Brain microvascular endothelial cell (primary cell): ENCODE measurements around the gene RDH5.

Experiments
- DNase-seq: peaks from one replicate; pipeline ENCODE4 v3.0.0-alpha.2; 2020
- H3K27ac ChIP-seq: fragments of 250-450 bp; sonication (Bioruptor Pico); 2 replicates; pipeline ENCODE4 v1.5.1; 2020; ENCODE audit warnings: mild to moderate bottlenecking, moderate library complexity
- H3K27me3 ChIP-seq: fragments of 250-450 bp; sonication (Bioruptor Pico); replicated peaks from 2 replicates; pipeline ENCODE4 v1.5.1; 2020; ENCODE audit warnings: mild to moderate bottlenecking
- H3K36me3 ChIP-seq: fragments of 250-450 bp; sonication (Bioruptor Pico); replicated peaks from 2 replicates; pipeline ENCODE4 v1.5.1; 2020; ENCODE audit warnings: mild to moderate bottlenecking
- H3K4me3 ChIP-seq: 2 replicates; pipeline ENCODE4 v1.5.1; 2011; ENCODE audit warnings: low read depth, mild to moderate bottlenecking, control low read depth, low read length, moderate library complexity
- in situ Hi-C: cut with HindIII; loops from 2 replicates; pipeline ENCODE4 v1.10.0; 2017; ENCODE audit warnings: low sequenced_read_pairs, low pct_ligation_motif_present
- TF ChIP-seq, protein P1 (sequence below): IDR thresholded peaks from 2 replicates; pipeline ENCODE4 v1.5.1; 2011; ENCODE audit warnings: low read depth, mild to moderate bottlenecking, moderate library complexity, low read length, control low read depth, inconsistent platforms; ENCODE audit errors: missing control alignments

Gene RDH5

DNA sequence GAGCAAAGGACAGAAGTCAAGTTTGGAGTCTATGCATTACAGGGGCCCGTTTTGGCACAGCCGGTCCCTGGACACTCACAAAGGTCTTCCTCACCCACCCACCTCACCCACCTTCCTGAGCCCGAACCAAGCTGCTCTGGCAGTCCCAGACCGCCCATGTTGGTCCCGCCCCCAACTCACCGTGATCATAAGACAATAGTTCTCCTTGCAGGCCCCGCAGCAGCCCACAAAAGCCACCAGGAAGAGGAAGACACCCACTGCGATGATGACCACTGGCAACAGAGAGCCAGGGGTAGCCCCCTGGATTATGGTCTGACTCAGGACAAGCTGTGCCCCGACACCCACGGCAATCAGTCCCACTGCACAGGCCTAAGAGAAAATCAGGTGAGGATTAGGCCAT, 6.8 kb downstream of the RDH5 start:
- H3K27ac ChIP-seq, result peak overlapping the region; percentile 99
- H3K4me3 ChIP-seq, result peak overlapping the region; percentile 94
- TF ChIP-seq, protein P1, sequence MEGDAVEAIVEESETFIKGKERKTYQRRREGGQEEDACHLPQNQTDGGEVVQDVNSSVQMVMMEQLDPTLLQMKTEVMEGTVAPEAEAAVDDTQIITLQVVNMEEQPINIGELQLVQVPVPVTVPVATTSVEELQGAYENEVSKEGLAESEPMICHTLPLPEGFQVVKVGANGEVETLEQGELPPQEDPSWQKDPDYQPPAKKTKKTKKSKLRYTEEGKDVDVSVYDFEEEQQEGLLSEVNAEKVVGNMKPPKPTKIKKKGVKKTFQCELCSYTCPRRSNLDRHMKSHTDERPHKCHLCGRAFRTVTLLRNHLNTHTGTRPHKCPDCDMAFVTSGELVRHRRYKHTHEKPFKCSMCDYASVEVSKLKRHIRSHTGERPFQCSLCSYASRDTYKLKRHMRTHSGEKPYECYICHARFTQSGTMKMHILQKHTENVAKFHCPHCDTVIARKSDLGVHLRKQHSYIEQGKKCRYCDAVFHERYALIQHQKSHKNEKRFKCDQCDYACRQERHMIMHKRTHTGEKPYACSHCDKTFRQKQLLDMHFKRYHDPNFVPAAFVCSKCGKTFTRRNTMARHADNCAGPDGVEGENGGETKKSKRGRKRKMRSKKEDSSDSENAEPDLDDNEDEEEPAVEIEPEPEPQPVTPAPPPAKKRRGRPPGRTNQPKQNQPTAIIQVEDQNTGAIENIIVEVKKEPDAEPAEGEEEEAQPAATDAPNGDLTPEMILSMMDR, result no peak
- peaks cover 46% of the 10 kb centered on the region for H3K36me3 ChIP-seq
- no peak for DNase-seq
- in situ Hi-C loops, result no loop called here
- H3K27me3 ChIP-seq, result no peaks in the 10 kb centered on the region

DNA sequence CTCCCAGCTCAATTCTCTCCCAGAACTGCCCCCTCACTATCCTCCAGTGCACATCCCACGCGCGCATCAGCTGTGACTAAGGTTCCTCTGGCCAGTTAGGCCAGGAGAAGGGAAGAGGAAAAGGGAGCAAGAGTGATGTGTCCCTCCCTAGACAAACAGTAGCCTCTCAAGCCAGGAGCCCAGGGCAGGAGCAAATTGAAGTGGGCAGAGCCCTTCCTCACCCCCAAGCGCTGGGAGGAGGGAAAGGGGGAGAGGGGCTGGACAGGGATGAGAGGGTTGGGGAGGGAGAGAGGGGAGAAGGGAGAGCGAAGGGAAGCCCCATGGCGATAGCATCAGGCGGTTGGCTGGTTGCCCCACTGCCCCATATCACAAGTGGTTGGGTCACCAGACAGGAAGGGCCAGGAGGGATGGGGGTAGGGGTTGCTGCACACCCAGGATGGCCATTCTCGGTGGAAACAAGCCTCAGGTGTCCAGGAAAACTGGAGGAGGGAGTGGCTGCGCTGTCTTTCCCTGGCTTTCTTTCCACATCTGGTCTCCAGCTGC, 7.5 kb downstream of the RDH5 start:
- no peaks in the 10 kb centered on the region for H3K27me3 ChIP-seq
- in situ Hi-C loops, result no loop called here
- no peak for DNase-seq
- peak overlapping the region; percentile 99 for H3K27ac ChIP-seq
- peaks cover 44% of the 10 kb centered on the region for H3K36me3 ChIP-seq
- peak overlapping the region; percentile 94 for H3K4me3 ChIP-seq
- TF ChIP-seq, protein P1, result no peak

DNA sequence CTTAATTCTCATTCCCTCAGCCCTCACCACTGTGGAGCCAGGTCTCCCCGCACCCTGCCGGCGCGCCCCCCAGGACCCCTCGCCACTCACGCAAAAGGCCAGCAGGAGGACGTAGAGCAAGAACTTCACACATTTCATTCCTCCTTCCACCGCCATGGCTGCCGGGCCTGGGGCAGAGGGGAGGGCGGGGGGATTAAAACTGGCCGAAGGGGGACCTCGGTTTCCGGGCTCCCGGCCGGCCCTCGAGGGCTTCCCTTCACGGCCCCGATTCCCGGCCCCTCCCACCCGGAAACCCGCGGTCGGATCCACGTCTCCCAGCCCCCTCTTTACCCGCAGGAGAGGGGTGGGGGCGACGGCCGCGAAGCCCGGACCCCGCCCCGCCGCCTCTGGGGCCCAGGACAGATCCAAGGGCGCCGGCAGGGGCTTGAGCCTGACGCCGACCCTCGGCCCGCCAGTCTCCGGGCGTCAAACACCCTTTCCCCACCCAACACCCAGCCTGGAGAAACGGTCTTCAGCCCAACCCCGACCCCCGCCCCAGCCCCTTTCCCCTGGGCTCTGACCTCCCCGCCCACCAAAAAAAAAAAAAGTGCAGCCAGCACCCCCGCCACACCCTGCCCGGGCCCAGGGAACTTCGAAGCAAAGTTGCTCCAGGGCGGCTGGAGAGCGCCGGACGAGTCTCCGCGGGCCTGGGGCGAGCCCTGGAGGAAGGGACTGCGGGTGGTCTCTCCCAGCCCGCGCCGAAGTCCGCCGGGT, 8.2 kb downstream of the RDH5 start:
- in situ Hi-C loops, result no loop called here
- no peaks in the 10 kb centered on the region for H3K27me3 ChIP-seq
- DNase-seq, result no peak
- TF ChIP-seq, protein P1, result peak; percentile 1
- peak overlapping the region; percentile 94 for H3K4me3 ChIP-seq
- peaks cover 39% of the 10 kb centered on the region for H3K36me3 ChIP-seq
- H3K27ac ChIP-seq, result peak overlapping the region; percentile 99

DNA sequence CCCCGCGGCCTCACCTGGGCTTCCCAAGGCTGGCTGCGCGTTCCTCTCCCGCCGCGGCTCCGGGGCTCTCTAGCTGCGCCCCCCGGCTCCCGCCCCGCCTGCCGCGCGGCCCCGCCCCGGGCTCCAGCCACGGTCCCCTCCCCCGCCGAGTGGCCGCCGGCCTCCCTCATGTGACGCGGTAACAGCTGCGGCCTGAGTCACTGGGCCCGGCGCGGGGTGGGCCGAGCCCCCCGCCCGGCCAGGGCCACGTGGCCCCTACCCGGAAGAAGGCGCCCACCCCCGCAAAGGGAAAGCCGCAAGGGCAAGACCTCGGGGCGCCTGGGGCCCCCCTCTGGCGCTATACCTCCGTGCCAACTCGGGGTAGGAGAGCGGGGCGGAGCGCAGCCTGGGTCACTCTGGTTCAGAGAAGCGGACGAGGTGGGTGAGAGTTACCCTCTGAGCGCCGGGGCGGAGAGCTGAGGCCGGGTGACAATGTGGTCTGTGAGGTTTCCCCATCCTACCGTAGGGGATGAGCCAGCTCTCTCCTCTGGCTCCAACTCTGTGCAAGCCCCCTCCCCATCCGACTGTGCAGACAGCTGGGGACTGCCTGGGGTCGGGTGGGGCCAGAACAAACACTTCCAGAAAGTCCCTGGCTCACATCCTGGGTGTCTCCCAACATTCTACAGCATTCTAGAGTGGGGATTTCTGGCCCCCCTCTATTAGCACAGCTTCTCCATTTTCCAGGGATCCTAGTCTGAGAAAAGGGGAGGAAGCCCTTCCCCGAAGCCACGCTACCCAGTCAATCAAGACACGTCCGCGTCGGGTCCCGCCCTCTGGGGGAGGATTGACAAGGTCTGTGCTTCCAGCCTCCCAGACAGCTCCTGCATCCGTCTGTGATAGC, 9.0 kb downstream of the RDH5 start, which contains the start of gene CD63:
TSS of gene CD63 (minus strand) at position 71 of the 880 bp plus-strand sequence. CDS start 668 bp downstream, outside the sequence.
- peak within 1 kb of the TSS; percentile 94 for H3K4me3 ChIP-seq
- H3K36me3 ChIP-seq, result peaks cover 31% of the 10 kb centered on the region
- in situ Hi-C loops, result no loop called here
- H3K27ac ChIP-seq, result peak within 1 kb of the TSS; percentile 99
- H3K27me3 ChIP-seq, result no peaks in the 10 kb centered on the region
- TF ChIP-seq, protein P1, result no peak
- DNase-seq, result peak; percentile 95

DNA sequence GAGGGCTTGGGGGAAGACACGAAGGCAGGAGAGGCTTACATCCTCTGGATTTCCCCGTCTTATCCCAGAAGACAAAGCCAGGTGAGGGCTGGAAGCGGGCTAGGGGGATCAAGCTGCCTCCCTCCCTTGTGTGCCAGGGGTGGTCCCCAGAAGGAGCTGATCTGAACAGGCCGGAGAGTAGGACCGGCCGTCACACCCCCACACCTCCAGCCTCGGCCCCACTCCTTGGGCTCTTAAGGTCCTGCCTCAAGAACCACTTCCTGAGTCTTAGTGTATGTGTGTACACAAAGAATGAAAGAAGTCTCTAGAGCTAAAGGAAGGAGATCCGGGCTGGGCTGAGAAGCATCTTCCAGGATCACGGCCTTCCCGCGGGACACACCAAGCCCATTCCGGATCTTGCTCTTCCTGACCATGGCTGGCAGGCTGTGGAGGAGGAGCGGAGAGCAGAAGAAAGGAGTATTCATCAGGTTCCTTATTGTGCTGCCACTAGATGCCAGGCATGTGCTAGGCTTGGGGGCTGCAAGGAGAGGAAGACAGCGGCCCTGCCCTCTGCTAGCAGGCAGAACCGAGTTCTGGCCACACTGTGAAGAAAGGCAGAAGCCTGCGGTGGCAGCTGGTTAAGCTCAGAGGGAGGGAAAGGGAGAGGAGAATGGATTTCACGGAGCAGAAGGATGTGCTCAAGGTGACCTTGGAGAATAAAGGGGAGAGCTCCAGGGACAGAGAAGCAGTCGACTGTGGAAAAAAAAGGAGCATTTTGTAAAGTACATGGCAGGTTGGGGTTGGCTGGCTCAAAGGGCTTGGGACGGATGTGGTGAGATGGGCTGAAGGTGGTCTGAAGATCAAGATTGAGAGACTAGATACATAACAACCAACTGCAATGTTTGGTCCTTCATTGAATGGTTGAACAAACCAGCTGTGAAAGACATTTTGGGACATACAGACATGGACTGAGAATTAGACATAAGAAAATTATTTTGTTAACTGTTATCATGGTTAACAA, 9.9 kb downstream of the RDH5 start:
- Histone ChIP-seq H3K4me3 (peak overlapping the region; percentile 94), H3K27me3 (no peaks in the 10 kb centered on the region), H3K36me3 (peaks cover 21% of the 10 kb centered on the region), H3K27ac (peak overlapping the region; percentile 99)
- TF ChIP-seq, protein P1, result peak; percentile 26
- in situ Hi-C loops, result no loop called here
- peak; percentile 53 for DNase-seq
